PC-3 (cell line): ENCODE data around the gene IFITM2. TPM values are rescaled to one million over a fixed set of nuclear protein-coding genes. Genes with fewer than 3 reads are reported as not detected.
A peak's percentile ranks its signal among the peaks of the same experiment; 100 is the strongest.

ENCODE experiments used
- ATAC-seq: fragments of 200-7000 bp; cut with Tn5 transposase; 2 replicates; pipeline ENCODE4 v1.9.1; 2020; ENCODE audit warnings: mild to moderate bottlenecking, moderate library complexity
- BruUV-seq: library from RNA; stranded (reverse); fragments of 400-500 nt; replicated peaks from 2 replicates; lab custom pipeline; 2021; lab: Mats Ljungman, UMichigan
- CTCF ChIA-PET: fragments of 300-600 bp; sonication (Branson Sonifier 250); formaldehyde crosslinking; loops from one replicate; lab custom pipeline; 2022; ENCODE audit warnings: antibody characterized with exemption; lab: Charles Lee
- POLR2A ChIA-PET: fragments of 300-600 bp; sonication (Branson Sonifier 250); formaldehyde crosslinking; loops from one replicate; lab custom pipeline; 2022; ENCODE audit warnings: antibody characterized with exemption; ENCODE audit not compliant: unreplicated experiment; lab: Charles Lee
- DNase-seq: peaks from one replicate; pipeline ENCODE4 v3.0.0-alpha.2; 2015
- H2AFZ ChIP-seq: fragments of 300-600 bp; sonication (generic); 2 replicates; pipeline ENCODE4 v1.6.0; 2016; ENCODE audit warnings: antibody characterized with exemption, low read length
- H3F3A ChIP-seq: fragments of 300-600 bp; sonication (generic); one replicate; pipeline ENCODE4 v1.6.0; 2017; ENCODE audit warnings: antibody characterized with exemption, low read length, control low read depth, mild to moderate bottlenecking; ENCODE audit not compliant: unreplicated experiment
- H3K27ac ChIP-seq: fragments of 300-600 bp; sonication (generic); 2 replicates; pipeline ENCODE4 v1.5.1; 2016; ENCODE audit warnings: mild to moderate bottlenecking, low read length
- H3K27me3 ChIP-seq: fragments of 300-600 bp; sonication (generic); 2 replicates; pipeline ENCODE4 v1.6.1; 2016; ENCODE audit warnings: low read length, mixed read lengths
- H3K36me3 ChIP-seq: fragments of 300-600 bp; sonication (generic); 2 replicates; pipeline ENCODE4 v1.6.1; 2016; ENCODE audit warnings: low read depth, mixed run types, low read length, mixed read lengths
- H3K4me1 ChIP-seq: fragments of 300-600 bp; sonication (generic); 2 replicates; pipeline ENCODE4 v1.5.1; 2016; ENCODE audit warnings: low read length; ENCODE audit not compliant: insufficient read depth
- H3K4me2 ChIP-seq: fragments of 300-600 bp; sonication (generic); 2 replicates; pipeline ENCODE4 v1.6.0; 2016; ENCODE audit warnings: low read length
- H3K4me3 ChIP-seq: fragments of 300-600 bp; sonication (generic); 2 replicates; pipeline ENCODE4 v1.5.1; 2016; ENCODE audit warnings: mild to moderate bottlenecking, low read length, mixed read lengths
- H3K79me2 ChIP-seq: fragments of 300-600 bp; sonication (generic); 2 replicates; pipeline ENCODE4 v1.6.1; 2017; ENCODE audit warnings: low read length, mixed read lengths
- H3K9ac ChIP-seq: fragments of 300-600 bp; sonication (generic); 2 replicates; pipeline ENCODE4 v1.6.0; 2016; ENCODE audit warnings: mild to moderate bottlenecking, low read length
- H3K9me2 ChIP-seq: fragments of 300-600 bp; sonication (generic); replicated peaks from 2 replicates; pipeline ENCODE4 v1.6.1; 2016; ENCODE audit warnings: mixed run types, low read length, mixed read lengths
- H3K9me3 ChIP-seq: fragments of 300-600 bp; sonication (generic); 2 replicates; pipeline ENCODE4 v1.6.1; 2016; ENCODE audit warnings: low read length, mixed read lengths
- H4K20me1 ChIP-seq: fragments of 300-600 bp; sonication (generic); 2 replicates; pipeline ENCODE4 v1.6.1; 2016; ENCODE audit warnings: low read length, mixed read lengths
- CTCF ChIP-seq: fragments of 300-600 bp; sonication (generic); conservative IDR thresholded peaks from 2 replicates; pipeline ENCODE4 v1.5.1; 2017; ENCODE audit warnings: antibody characterized with exemption, low read depth, mild to moderate bottlenecking, low read length
- EZH2 ChIP-seq: fragments of 300-600 bp; sonication (generic); IDR thresholded peaks from one replicate; pipeline ENCODE4 v1.6.1; 2017; ENCODE audit warnings: antibody characterized with exemption, mild to moderate bottlenecking, low read length; ENCODE audit not compliant: unreplicated experiment
- EZH2phosphoT487 ChIP-seq: fragments of 300-600 bp; sonication (generic); IDR thresholded peaks from 2 replicates; pipeline ENCODE4 v1.6.1; 2018; ENCODE audit warnings: mild to moderate bottlenecking, antibody characterized with exemption, low read length, borderline replicate concordance
- intact Hi-C: fragments of 100-400 bp; cut with micrococcal nuclease; formaldehyde crosslinking; loops from 2 replicates; pipeline ENCODE4 v1.9.0; 2023
- total RNA-seq: library from RNA; depleted of rRNA; stranded (reverse); fragments of >200 nt; gene quantifications from 2 replicates; pipeline ENCODE4 v1.2.3, GENCODE V29; 2014

IFITM2 gene
- total RNA-seq, 1 experiment from 2014 or later = 49.0 TPM

- Histone ChIP-seq H3F3A (no peaks in the 10 kb centered on the region), H4K20me1 (no peaks in the 10 kb centered on the region), H3K79me2 (peaks cover 12% of the 10 kb centered on the region), H3K4me3 (no peak overlapping the region), H3K4me1 (peaks cover 12% of the 10 kb centered on the region), H3K9me2 (no peaks in the 10 kb centered on the region), H3K9me3 (no peaks in the 10 kb centered on the region), H3K27ac (no peak overlapping the region), H3K4me2 (no peak overlapping the region), H3K27me3 (no peaks in the 10 kb centered on the region), H3K36me3 (no peaks in the 10 kb centered on the region), H3K9ac (no peak overlapping the region), H2AFZ (no peak overlapping the region)
- intact Hi-C loops = no loop called here
- ChIA-PET CTCF (no interaction called here), POLR2A (no interaction called here)
- no peak for DNase-seq
- TF ChIP-seq EZH2 (no peak), CTCF (no peak), EZH2phosphoT487 (no peak)
- ATAC-seq = no peak
- BruUV-seq = no TSS peak
These were observed 4.6 kb downstream of the IFITM2 start for GRCh38 chr11:312092-312816.

GRCh38 chr11:313304-313786, 5.7 kb downstream of the IFITM2 start:
- no peaks in the 10 kb centered on the region for H3K36me3 ChIP-seq
- H3K9me2 ChIP-seq = no peaks in the 10 kb centered on the region
- POLR2A ChIA-PET = no interaction called here
- no peaks in the 10 kb centered on the region for H3K9me3 ChIP-seq
- H3K27ac ChIP-seq = no peak overlapping the region
- no peak overlapping the region for H3K4me3 ChIP-seq
- no peak overlapping the region for H3K4me2 ChIP-seq
- TF ChIP-seq EZH2 (no peak), CTCF (no peak), EZH2phosphoT487 (no peak)
- BruUV-seq = TSS peak; percentile 24
- H3F3A ChIP-seq = no peaks in the 10 kb centered on the region
- no peaks in the 10 kb centered on the region for H4K20me1 ChIP-seq
- DNase-seq (no peak), ATAC-seq (no peak)
- no peak overlapping the region for H2AFZ ChIP-seq
- intact Hi-C loops = no loop called here
- H3K79me2 ChIP-seq = peaks cover 12% of the 10 kb centered on the region
- H3K4me1 ChIP-seq = peaks cover 12% of the 10 kb centered on the region
- CTCF ChIA-PET = no interaction called here
- no peak overlapping the region for H3K9ac ChIP-seq
- H3K27me3 ChIP-seq = no peaks in the 10 kb centered on the region
